ENCODE measurements around the gene ELOVL5.
A peak's percentile ranks its signal among the peaks of the same experiment; 100 is the strongest.
"Not testable (repeated sequence)": the region's sequence is repeated elsewhere in the genome, so short reads cannot be mapped to it uniquely, and the experiment has no call there.

The ELOVL5 gene

GRCh38 chr6:53359095-53359842, 10.5 kb upstream of the ELOVL5 start:
- DNase-seq (ENCODE audit: low spot score), result peak; percentile 97

GRCh38 chr6:53358440-53359094, 9.8 kb upstream of the ELOVL5 start:
- no peak for DNase-seq (ENCODE audit: low spot score)

GRCh38 chr6:53357576-53358360, 9.0 kb upstream of the ELOVL5 start:
- DNase-seq (ENCODE audit: low spot score), result peak; percentile 9

GRCh38 chr6:53353624-53354023, 4.9 kb upstream of the ELOVL5 start:
- no peak for DNase-seq (ENCODE audit: low spot score)

GRCh38 chr6:53352360-53352759, 3.6 kb upstream of the ELOVL5 start:
- no peak for DNase-seq (ENCODE audit: low spot score)

- no peak for DNase-seq (ENCODE audit: low spot score)
These were observed 501 bp upstream of the ELOVL5 start for GRCh38 chr6:53349209-53349693.

GRCh38 chr6:53347921-53348370, 804 bp downstream of the ELOVL5 start:
- no peak for DNase-seq (ENCODE audit: low spot score)

- DNase-seq (ENCODE audit: low spot score), result peak; percentile 70
These were observed 1.4 kb downstream of the ELOVL5 start for GRCh38 chr6:53347250-53347920.

GRCh38 chr6:53346049-53346448, 2.7 kb downstream of the ELOVL5 start:
- not testable (repeated sequence) for DNase-seq (ENCODE audit: low spot score)

GRCh38 chr6:53344969-53345368, 3.8 kb downstream of the ELOVL5 start:
- no peak for DNase-seq (ENCODE audit: low spot score)

- no peak for DNase-seq (ENCODE audit: low spot score)
These were observed 5.7 kb downstream of the ELOVL5 start for GRCh38 chr6:53343092-53343491.

GRCh38 chr6:53342217-53342616, 6.5 kb downstream of the ELOVL5 start:
- DNase-seq (ENCODE audit: low spot score), result no peak

- DNase-seq (ENCODE audit: low spot score), result no peak
These were observed 8.2 kb downstream of the ELOVL5 start for GRCh38 chr6:53340536-53340935.

- no peak for DNase-seq (ENCODE audit: low spot score)
These were observed 9.3 kb downstream of the ELOVL5 start for GRCh38 chr6:53339424-53339823.

- DNase-seq (ENCODE audit: low spot score), result no peak
These were observed 10.4 kb downstream of the ELOVL5 start for GRCh38 chr6:53338304-53338703.

GRCh38 chr6:53336070-53336469, 12.7 kb downstream of the ELOVL5 start:
- DNase-seq (ENCODE audit: low spot score), result no peak

GRCh38 chr6:53335224-53335994, 13.3 kb downstream of the ELOVL5 start:
- peak; percentile 60 for DNase-seq (ENCODE audit: low spot score)

- no peak for DNase-seq (ENCODE audit: low spot score)
These were observed 15.0 kb downstream of the ELOVL5 start for GRCh38 chr6:53333439-53334408.

- no peak for DNase-seq (ENCODE audit: low spot score)
These were observed 17.1 kb downstream of the ELOVL5 start for GRCh38 chr6:53331678-53332077.

GRCh38 chr6:53330137-53330536, 18.6 kb downstream of the ELOVL5 start:
- no peak for DNase-seq (ENCODE audit: low spot score)
